CD14-positive monocyte (primary cell): ENCODE measurements around the gene FAAP100. TPM values are rescaled to one million over a fixed set of nuclear protein-coding genes. Genes with fewer than 3 reads are reported as not detected.

ENCODE experiments used
- DNase-seq, 3 donors: peaks; one replicate each; pipeline ENCODE4 v3.0.0-alpha.2; 2011 to 2022
- H2AFZ ChIP-seq: 2 replicates; pipeline ENCODE4 v1.6.0; 2012; ENCODE audit warnings: mild to moderate bottlenecking, low read depth, low read length, inconsistent platforms; ENCODE audit not compliant: insufficient read depth, poor library complexity, severe bottlenecking
- H3K27ac ChIP-seq, 2 donors: 1 replicate in 1 of 2; 2 replicates in 1 of 2; pipeline ENCODE4 v1.5.1; 2012 to 2013; ENCODE audit warnings: low read length in 2 of 2, control low read depth in 1 of 2, inconsistent platforms in 1 of 2, low read depth in 1 of 2, mild to moderate bottlenecking in 1 of 2
- H3K27me3 ChIP-seq, 2 donors: one replicate each; pipeline versions ENCODE4 v1.6.0 to v1.6.1; 2011 to 2013; ENCODE audit warnings: low read length in 2 of 2; ENCODE audit not compliant: control insufficient read depth in 2 of 2, insufficient read depth in 2 of 2
- H3K36me3 ChIP-seq, 2 donors: replicated peaks in 1 of 2; 1 replicate in 1 of 2; 2 replicates in 1 of 2; pipeline versions ENCODE4 v1.5.1 to v1.6.1; 2012 to 2013; ENCODE audit warnings: low read length in 2 of 2, control low read depth in 1 of 2, inconsistent platforms in 1 of 2, mild to moderate bottlenecking in 1 of 2; ENCODE audit not compliant: insufficient read depth in 2 of 2, control insufficient read depth in 1 of 2
- H3K4me1 ChIP-seq, 2 donors: 1 replicate in 1 of 2; 2 replicates in 1 of 2; pipeline versions ENCODE4 v1.5.1 to v1.6.1; 2012 to 2013; ENCODE audit warnings: low read length in 2 of 2, control low read depth in 1 of 2, inconsistent platforms in 1 of 2, mild to moderate bottlenecking in 1 of 2, moderate library complexity in 1 of 2; ENCODE audit not compliant: insufficient read depth in 2 of 2, control insufficient read depth in 1 of 2
- H3K4me2 ChIP-seq: replicated peaks from 2 replicates; pipeline ENCODE3; 2012; ENCODE audit warnings: low read length, moderate library complexity, mild to moderate bottlenecking; ENCODE audit not compliant: poor library complexity, severe bottlenecking; ENCODE audit errors: extremely low read depth
- H3K4me3 ChIP-seq, 3 experiments: fragments of 200-600 bp in 1 of 3; sonication (generic) in 1 of 3; replicated peaks in 1 of 3; 1 replicate in 2 of 3; 2 replicates in 1 of 3; pipeline ENCODE4 v1.5.1; 2011 to 2013; ENCODE audit warnings: low read length in 3 of 3, mild to moderate bottlenecking in 3 of 3, control low read depth in 2 of 3, low read depth in 2 of 3, inconsistent platforms in 1 of 3, moderate library complexity in 1 of 3
- H3K79me2 ChIP-seq: 2 replicates; pipeline ENCODE4 v1.6.0; 2012; ENCODE audit warnings: mild to moderate bottlenecking, control low read depth, inconsistent platforms, low read length, moderate library complexity; ENCODE audit not compliant: insufficient read depth
- H3K9ac ChIP-seq: 2 replicates; pipeline ENCODE4 v1.6.0; 2017; ENCODE audit warnings: low read length, mild to moderate bottlenecking; ENCODE audit not compliant: insufficient read depth, poor library complexity, severe bottlenecking
- H3K9me3 ChIP-seq, 2 donors: replicated peaks in 1 of 2; 1 replicate in 1 of 2; 2 replicates in 1 of 2; pipeline versions ENCODE4 v1.5.1 to v1.6.1; 2012 to 2013; ENCODE audit warnings: low read length in 2 of 2, control low read depth in 1 of 2; ENCODE audit not compliant: control insufficient read depth in 1 of 2, insufficient read depth in 1 of 2
- H4K20me1 ChIP-seq: 2 replicates; pipeline ENCODE4 v1.6.0; 2012; ENCODE audit warnings: mild to moderate bottlenecking, low read length, control low read depth, moderate library complexity; ENCODE audit not compliant: insufficient read depth
- H3K27ac Mint-ChIP-seq, 7 donors: one replicate each; pipeline ENCODE4 v1.8.0; 2020; ENCODE audit warnings: mild to moderate bottlenecking in 7 of 7, mixed read lengths in 7 of 7, moderate library complexity in 6 of 7, inconsistent platforms in 2 of 7
- H3K27me3 Mint-ChIP-seq, 3 donors: one replicate each; pipeline ENCODE4 v1.8.0; 2021 to 2022; ENCODE audit warnings: low read depth in 3 of 3, mild to moderate bottlenecking in 3 of 3, mixed read lengths in 3 of 3, moderate library complexity in 3 of 3, inconsistent platforms in 1 of 3
- H3K36me3 Mint-ChIP-seq, 2 donors: one replicate each; pipeline ENCODE4 v1.8.0; 2020; ENCODE audit warnings: mixed read lengths in 2 of 2, inconsistent platforms in 1 of 2, mild to moderate bottlenecking in 1 of 2
- H3K4me1 Mint-ChIP-seq: one replicate; pipeline ENCODE4 v1.8.0; 2020; ENCODE audit warnings: mild to moderate bottlenecking, mixed read lengths
- H3K4me3 Mint-ChIP-seq, 2 donors: one replicate each; pipeline ENCODE4 v1.8.0; 2020; ENCODE audit warnings: mild to moderate bottlenecking in 2 of 2, mixed read lengths in 2 of 2, moderate library complexity in 1 of 2
- H3K9me3 Mint-ChIP-seq, 7 donors: one replicate each; pipeline ENCODE4 v1.8.0; 2020 to 2022; ENCODE audit warnings: mixed read lengths in 7 of 7, mild to moderate bottlenecking in 6 of 7, moderate library complexity in 6 of 7, inconsistent platforms in 2 of 7
- CTCF ChIP-seq: fragments of 200-600 bp; IDR thresholded peaks from one replicate; pipeline ENCODE4 v1.8.0; 2022; ENCODE audit warnings: antibody characterized with exemption, mild to moderate bottlenecking
- WGBS: methylation state at CpG from one replicate; pipeline ENCODE4 v1.1.5; 2013; ENCODE audit warnings: missing lambda C conversion rate; ENCODE audit not compliant: insufficient coverage; 5-methylcytosine and 5-hydroxymethylcytosine counted together
- intact Hi-C, 2 donors: fragments of 100-400 bp; cut with micrococcal nuclease; formaldehyde crosslinking; loops; one replicate each; pipeline versions ENCODE4 v1.15.0 to v1.15.1; 2023
- polyA plus RNA-seq, 3 donors: library from polyadenylated mRNA; depleted of rRNA in 1 of 3; unstranded in 2 of 3; stranded (reverse) in 1 of 3; fragments of 300-500 nt in 2 of 3; fragments of >200 nt in 1 of 3; fragmentation: Illumina TruSeq in 2 of 3; gene quantifications; 1 replicate in 2 of 3; 2 replicates in 1 of 3; pipeline ENCODE4 v1.2.3, GENCODE V29; 2012 to 2021

Gene FAAP100
- polyA plus RNA-seq, 3 donors, result 10.3 to 37.6 (median 13.9) TPM

GRCh38 chr17:81493198-81494038, 58.7 kb downstream of the FAAP100 start:
- DNase-seq, result no peak
- Mint-ChIP-seq H3K4me1 (peaks cover 8% of the 10 kb centered on the region), H3K4me3 (peak overlapping the region in 1 of 2 donors; percentile 57), H3K27me3 (peaks cover 33 to 65% (median 42%) of the 10 kb centered on the region in 3 donors), H3K36me3 (no peaks in the 10 kb centered on the region), H3K9me3 (peaks cover 0 to 2% (median 0%) of the 10 kb centered on the region in 7 donors), H3K27ac (no peak overlapping the region)
- Histone ChIP-seq H2AFZ (no peak overlapping the region), H4K20me1 (no peaks in the 10 kb centered on the region), H3K36me3 (no peaks in the 10 kb centered on the region), H3K4me1 (peaks cover 4 to 6% of the 10 kb centered on the region in 2 donors), H3K4me2 (no peak overlapping the region), H3K9ac (no peak overlapping the region), H3K9me3 (no peaks in the 10 kb centered on the region), H3K79me2 (no peaks in the 10 kb centered on the region), H3K27me3 (peaks cover 0 to 19% of the 10 kb centered on the region in 2 donors), H3K4me3 (no peak overlapping the region), H3K27ac (no peak overlapping the region)
- intact Hi-C loops, result no loop called here
- whole genome bisulfite sequencing, result 91% methylated on average over 15 of the region's 16 CpGs
- no peak for TF ChIP-seq CTCF

GRCh38 chr17:81492706-81493105, 59.4 kb downstream of the FAAP100 start:
- Mint-ChIP-seq H3K27me3 (peaks cover 28 to 58% (median 37%) of the 10 kb centered on the region in 3 donors), H3K36me3 (no peaks in the 10 kb centered on the region), H3K9me3 (peaks cover 0 to 2% (median 0%) of the 10 kb centered on the region in 7 donors), H3K4me1 (peaks cover 8% of the 10 kb centered on the region), H3K4me3 (peak overlapping the region in 1 of 2 donors; percentile 57), H3K27ac (no peak overlapping the region)
- no peaks in the 10 kb centered on the region for H3K36me3 ChIP-seq
- peaks cover 0 to 19% of the 10 kb centered on the region in 2 donors for H3K27me3 ChIP-seq
- no peaks in the 10 kb centered on the region for H4K20me1 ChIP-seq
- no peak overlapping the region for H3K4me2 ChIP-seq
- intact Hi-C loops, result no loop called here
- no peaks in the 10 kb centered on the region for H3K9me3 ChIP-seq
- H3K4me1 ChIP-seq, result peaks cover 7 to 13% of the 10 kb centered on the region in 2 donors
- no peak for DNase-seq
- no peaks in the 10 kb centered on the region for H3K79me2 ChIP-seq
- TF ChIP-seq CTCF, result no peak
- H3K4me3 ChIP-seq, result no peak overlapping the region
- H3K27ac ChIP-seq, result no peak overlapping the region
- H2AFZ ChIP-seq, result no peak overlapping the region
- 81% methylated on average over 3 of the region's 9 CpGs for WGBS
- H3K9ac ChIP-seq, result no peak overlapping the region
